ENCODE measurements around the gene PRKAG2.

The PRKAG2 gene

DNA sequence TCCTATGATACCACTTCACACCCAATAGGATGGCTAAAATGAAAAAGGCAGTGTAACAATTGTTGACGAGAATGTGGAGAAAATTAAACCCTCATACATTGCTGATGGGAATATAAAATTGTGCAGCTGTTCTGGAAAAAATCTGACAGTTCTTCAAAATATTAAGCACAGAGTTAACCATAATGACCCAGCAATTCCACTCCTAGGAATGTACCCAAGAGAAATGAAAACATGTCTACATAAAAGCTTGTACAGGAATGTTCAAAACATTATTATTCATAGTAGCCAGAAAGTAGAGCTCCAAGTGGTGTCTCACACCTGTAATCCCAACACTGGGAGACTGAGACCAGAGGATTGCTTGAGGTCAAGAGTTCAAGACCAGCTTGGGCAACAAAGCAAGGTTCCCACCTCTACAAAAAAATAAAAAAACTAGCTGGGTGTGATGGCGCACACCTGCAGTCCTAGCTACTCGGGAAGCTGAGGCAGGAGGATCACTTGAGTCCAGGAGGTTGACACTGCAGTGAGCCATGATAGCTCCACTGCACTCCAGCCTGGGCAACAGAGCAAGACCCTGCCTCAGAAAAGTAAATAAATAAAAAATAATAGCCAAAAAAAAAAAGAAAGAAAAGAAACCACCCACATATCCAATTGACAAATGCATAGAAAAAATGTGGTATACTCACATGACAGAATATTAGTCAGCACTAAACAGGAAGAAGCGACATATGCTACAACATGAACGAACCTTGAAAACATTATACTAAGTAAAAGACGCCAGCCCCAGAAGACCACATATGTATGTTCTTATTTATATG, 362.2 kb downstream of the PRKAG2 start:
- TF ChIP-seq EGR1 (IDR thresholded peaks at IDR 0.05), result no peak
- no peak for TF ChIP-seq TAF1 (IDR thresholded peaks at IDR 0.05; ENCODE audit: low read depth)
- no peak for TF ChIP-seq CEBPB (IDR thresholded peaks at IDR 0.05)
- no peak for TF ChIP-seq RAD21 (IDR thresholded peaks at IDR 0.05; ENCODE audit: low read depth)
- TF ChIP-seq, protein P1, sequence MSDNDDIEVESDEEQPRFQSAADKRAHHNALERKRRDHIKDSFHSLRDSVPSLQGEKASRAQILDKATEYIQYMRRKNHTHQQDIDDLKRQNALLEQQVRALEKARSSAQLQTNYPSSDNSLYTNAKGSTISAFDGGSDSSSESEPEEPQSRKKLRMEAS (IDR thresholded peaks at IDR 0.05), result no peak
- no peak for TF ChIP-seq FOXM1 (IDR thresholded peaks at IDR 0.05; ENCODE audit: borderline replicate concordance, low read depth)
- TF ChIP-seq NFIC (IDR thresholded peaks at IDR 0.05), result no peak
- TF ChIP-seq YY1 (IDR thresholded peaks at IDR 0.05; ENCODE audit: low read depth), result no peak
- TF ChIP-seq, protein P2, sequence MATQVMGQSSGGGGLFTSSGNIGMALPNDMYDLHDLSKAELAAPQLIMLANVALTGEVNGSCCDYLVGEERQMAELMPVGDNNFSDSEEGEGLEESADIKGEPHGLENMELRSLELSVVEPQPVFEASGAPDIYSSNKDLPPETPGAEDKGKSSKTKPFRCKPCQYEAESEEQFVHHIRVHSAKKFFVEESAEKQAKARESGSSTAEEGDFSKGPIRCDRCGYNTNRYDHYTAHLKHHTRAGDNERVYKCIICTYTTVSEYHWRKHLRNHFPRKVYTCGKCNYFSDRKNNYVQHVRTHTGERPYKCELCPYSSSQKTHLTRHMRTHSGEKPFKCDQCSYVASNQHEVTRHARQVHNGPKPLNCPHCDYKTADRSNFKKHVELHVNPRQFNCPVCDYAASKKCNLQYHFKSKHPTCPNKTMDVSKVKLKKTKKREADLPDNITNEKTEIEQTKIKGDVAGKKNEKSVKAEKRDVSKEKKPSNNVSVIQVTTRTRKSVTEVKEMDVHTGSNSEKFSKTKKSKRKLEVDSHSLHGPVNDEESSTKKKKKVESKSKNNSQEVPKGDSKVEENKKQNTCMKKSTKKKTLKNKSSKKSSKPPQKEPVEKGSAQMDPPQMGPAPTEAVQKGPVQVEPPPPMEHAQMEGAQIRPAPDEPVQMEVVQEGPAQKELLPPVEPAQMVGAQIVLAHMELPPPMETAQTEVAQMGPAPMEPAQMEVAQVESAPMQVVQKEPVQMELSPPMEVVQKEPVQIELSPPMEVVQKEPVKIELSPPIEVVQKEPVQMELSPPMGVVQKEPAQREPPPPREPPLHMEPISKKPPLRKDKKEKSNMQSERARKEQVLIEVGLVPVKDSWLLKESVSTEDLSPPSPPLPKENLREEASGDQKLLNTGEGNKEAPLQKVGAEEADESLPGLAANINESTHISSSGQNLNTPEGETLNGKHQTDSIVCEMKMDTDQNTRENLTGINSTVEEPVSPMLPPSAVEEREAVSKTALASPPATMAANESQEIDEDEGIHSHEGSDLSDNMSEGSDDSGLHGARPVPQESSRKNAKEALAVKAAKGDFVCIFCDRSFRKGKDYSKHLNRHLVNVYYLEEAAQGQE (IDR thresholded peaks at IDR 0.05; ENCODE audit: low read depth), result no peak
- no peak for TF ChIP-seq TCF12 (IDR thresholded peaks at IDR 0.05; ENCODE audit: low read depth)
- TF ChIP-seq, protein P3, sequence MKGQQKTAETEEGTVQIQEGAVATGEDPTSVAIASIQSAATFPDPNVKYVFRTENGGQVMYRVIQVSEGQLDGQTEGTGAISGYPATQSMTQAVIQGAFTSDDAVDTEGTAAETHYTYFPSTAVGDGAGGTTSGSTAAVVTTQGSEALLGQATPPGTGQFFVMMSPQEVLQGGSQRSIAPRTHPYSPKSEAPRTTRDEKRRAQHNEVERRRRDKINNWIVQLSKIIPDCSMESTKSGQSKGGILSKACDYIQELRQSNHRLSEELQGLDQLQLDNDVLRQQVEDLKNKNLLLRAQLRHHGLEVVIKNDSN (IDR thresholded peaks at IDR 0.05), result no peak
- TF ChIP-seq EP300 (IDR thresholded peaks at IDR 0.05; ENCODE audit: borderline replicate concordance), result no peak
- TF ChIP-seq ZBTB7A (IDR thresholded peaks at IDR 0.05; ENCODE audit: low read depth), result no peak
- no peak for TF ChIP-seq CREB1 (IDR thresholded peaks at IDR 0.05; ENCODE audit: low read depth)
- no peak for TF ChIP-seq TEAD4 (IDR thresholded peaks at IDR 0.05)

DNA sequence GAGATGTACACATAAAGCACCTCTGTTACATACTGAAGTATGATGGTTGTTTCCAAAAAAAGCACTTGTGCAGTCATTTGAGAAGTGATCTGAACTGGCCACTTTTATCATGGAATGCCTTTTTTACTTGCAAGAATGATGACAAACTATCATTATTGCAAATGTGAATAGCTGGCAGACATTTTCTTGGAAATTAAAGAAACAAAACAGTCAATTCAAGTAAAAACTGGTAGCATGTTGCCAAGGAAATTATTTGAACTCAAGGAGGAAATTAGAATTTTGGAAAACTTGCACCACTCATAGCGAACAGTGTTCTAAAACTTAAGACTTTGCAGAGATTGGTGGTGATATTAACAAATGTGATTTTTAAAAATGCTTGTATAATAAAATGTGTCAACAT, 363.8 kb downstream of the PRKAG2 start:
- no peak for TF ChIP-seq CREB1 (IDR thresholded peaks at IDR 0.05; ENCODE audit: low read depth)
- TF ChIP-seq EGR1 (IDR thresholded peaks at IDR 0.05), result no peak
- no peak for TF ChIP-seq TAF1 (IDR thresholded peaks at IDR 0.05; ENCODE audit: low read depth)
- no peak for TF ChIP-seq CEBPB (IDR thresholded peaks at IDR 0.05)
- TF ChIP-seq, protein P3 (IDR thresholded peaks at IDR 0.05), result no peak
- TF ChIP-seq EP300 (IDR thresholded peaks at IDR 0.05; ENCODE audit: borderline replicate concordance), result no peak
- TF ChIP-seq TCF12 (IDR thresholded peaks at IDR 0.05; ENCODE audit: low read depth), result no peak
- no peak for TF ChIP-seq ZBTB7A (IDR thresholded peaks at IDR 0.05; ENCODE audit: low read depth)
- no peak for TF ChIP-seq FOXM1 (IDR thresholded peaks at IDR 0.05; ENCODE audit: borderline replicate concordance, low read depth)
- TF ChIP-seq, protein P2 (IDR thresholded peaks at IDR 0.05; ENCODE audit: low read depth), result no peak
- TF ChIP-seq RAD21 (IDR thresholded peaks at IDR 0.05; ENCODE audit: low read depth), result no peak
- no peak for TF ChIP-seq TEAD4 (IDR thresholded peaks at IDR 0.05)
- TF ChIP-seq, protein P1 (IDR thresholded peaks at IDR 0.05), result no peak
- TF ChIP-seq NFIC (IDR thresholded peaks at IDR 0.05), result no peak
- no peak for TF ChIP-seq YY1 (IDR thresholded peaks at IDR 0.05; ENCODE audit: low read depth)

DNA sequence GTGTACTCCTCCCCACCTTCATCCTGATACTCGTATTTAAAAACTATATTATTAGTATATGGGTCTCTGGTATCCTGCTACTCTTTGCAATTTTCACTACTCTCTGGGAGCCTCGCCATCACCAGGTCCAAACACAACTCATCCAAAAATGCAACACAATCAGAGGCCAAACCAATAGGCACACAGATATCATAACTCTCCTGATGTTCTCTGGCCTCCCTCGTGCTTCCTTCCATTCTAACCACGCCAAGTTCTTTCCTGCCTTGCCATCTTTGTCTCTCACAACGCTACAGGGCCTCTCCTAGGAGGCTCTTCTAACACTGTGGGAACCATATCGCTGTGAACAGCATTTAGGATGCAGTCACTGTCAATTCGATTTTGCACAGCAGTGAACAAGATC, 364.6 kb downstream of the PRKAG2 start:
- TF ChIP-seq NFIC (IDR thresholded peaks at IDR 0.05), result no peak
- TF ChIP-seq FOXM1 (IDR thresholded peaks at IDR 0.05; ENCODE audit: borderline replicate concordance, low read depth), result no peak
- TF ChIP-seq EP300 (IDR thresholded peaks at IDR 0.05; ENCODE audit: borderline replicate concordance), result no peak
- TF ChIP-seq, protein P2 (IDR thresholded peaks at IDR 0.05; ENCODE audit: low read depth), result no peak
- no peak for TF ChIP-seq TCF12 (IDR thresholded peaks at IDR 0.05; ENCODE audit: low read depth)
- TF ChIP-seq EGR1 (IDR thresholded peaks at IDR 0.05), result no peak
- TF ChIP-seq TEAD4 (IDR thresholded peaks at IDR 0.05), result no peak
- TF ChIP-seq YY1 (IDR thresholded peaks at IDR 0.05; ENCODE audit: low read depth), result no peak
- no peak for TF ChIP-seq ZBTB7A (IDR thresholded peaks at IDR 0.05; ENCODE audit: low read depth)
- no peak for TF ChIP-seq CEBPB (IDR thresholded peaks at IDR 0.05)
- no peak for TF ChIP-seq RAD21 (IDR thresholded peaks at IDR 0.05; ENCODE audit: low read depth)

DNA sequence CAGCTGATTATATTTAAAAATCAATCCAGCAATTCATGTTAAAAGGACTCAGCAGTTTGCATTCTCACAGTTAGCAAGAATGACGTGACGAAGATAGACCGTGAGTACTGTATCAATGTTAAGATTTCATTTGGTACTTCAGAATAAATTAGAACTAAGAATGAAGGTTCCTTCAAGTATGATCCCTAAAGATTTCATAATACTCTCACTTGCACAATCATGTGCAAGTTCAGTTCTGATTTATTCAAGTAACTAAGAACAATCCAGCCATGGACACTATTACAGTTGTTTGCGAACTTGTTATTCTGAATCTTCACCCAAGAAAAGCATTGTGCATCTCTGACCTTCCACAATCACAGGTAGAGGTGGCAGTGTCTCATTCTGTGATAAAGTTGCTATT, 365.0 kb downstream of the PRKAG2 start:
- TF ChIP-seq RAD21 (IDR thresholded peaks at IDR 0.05; ENCODE audit: low read depth), result no peak
